ENCODE measurements around the gene CXCL6. TPM values are rescaled to one million over a fixed set of nuclear protein-coding genes. Genes with fewer than 3 reads are reported as not detected.

Gene CXCL6
- polyA plus RNA-seq (2011; rRNA removed) (0.06 and 0.12 TPM in 2 replicates), polyA minus RNA-seq (2011; rRNA and poly(A)+ RNA removed) (not detected in 2 replicates)

DNA sequence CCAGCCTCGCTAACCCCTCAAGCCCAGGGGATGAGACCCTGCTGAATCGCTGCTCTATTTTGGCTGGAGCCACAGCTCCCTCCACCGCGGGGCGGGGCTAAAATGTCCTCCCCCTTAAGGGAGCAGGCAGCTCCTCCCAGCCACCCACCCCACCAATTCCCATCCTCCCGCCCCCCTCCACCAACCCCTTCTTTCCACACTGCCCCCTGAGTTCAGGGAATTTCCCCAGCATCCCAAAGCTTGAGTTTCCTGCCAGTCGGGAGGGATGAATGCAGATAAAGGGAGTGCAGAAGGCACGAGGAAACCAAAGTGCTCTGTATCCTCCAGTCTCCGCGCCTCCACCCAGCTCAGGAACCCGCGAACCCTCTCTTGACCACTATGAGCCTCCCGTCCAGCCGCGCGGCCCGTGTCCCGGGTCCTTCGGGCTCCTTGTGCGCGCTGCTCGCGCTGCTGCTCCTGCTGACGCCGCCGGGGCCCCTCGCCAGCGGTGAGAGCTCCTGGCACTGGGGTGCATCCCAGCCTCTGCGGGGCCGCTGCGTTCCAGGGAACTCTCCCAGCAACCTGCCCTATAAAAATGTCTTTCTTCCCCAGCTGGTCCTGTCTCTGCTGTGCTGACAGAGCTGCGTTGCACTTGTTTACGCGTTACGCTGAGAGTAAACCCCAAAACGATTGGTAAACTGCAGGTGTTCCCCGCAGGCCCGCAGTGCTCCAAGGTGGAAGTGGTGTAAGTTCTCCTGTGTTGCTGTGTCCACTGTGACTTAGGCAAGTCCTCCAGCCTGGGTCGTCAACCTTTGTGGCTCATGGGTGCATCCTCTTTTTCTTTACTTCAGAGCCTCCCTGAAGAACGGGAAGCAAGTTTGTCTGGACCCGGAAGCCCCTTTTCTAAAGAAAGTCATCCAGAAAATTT lies at the start of gene CXCL6:
Gene CXCL6 (plus strand): TSS at position 306 of the 907 bp plus-strand sequence. CDS start 73 bp downstream, at position 379.
- ChIA-PET POLR2A (no interaction called here), CTCF (no interaction called here)
- H3K27me3 ChIP-seq (ENCODE audit: control insufficient read depth, insufficient read depth, low read length), result no peaks in the 10 kb centered on the region
- TF ChIP-seq, protein P1, sequence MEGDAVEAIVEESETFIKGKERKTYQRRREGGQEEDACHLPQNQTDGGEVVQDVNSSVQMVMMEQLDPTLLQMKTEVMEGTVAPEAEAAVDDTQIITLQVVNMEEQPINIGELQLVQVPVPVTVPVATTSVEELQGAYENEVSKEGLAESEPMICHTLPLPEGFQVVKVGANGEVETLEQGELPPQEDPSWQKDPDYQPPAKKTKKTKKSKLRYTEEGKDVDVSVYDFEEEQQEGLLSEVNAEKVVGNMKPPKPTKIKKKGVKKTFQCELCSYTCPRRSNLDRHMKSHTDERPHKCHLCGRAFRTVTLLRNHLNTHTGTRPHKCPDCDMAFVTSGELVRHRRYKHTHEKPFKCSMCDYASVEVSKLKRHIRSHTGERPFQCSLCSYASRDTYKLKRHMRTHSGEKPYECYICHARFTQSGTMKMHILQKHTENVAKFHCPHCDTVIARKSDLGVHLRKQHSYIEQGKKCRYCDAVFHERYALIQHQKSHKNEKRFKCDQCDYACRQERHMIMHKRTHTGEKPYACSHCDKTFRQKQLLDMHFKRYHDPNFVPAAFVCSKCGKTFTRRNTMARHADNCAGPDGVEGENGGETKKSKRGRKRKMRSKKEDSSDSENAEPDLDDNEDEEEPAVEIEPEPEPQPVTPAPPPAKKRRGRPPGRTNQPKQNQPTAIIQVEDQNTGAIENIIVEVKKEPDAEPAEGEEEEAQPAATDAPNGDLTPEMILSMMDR (IDR thresholded peaks at IDR 0.05; ENCODE audit: insufficient read depth, low read depth, low read length), result no peak
- no peak for DNase-seq (ENCODE audit: low read depth)
- no peaks in the 10 kb centered on the region for H3K36me3 ChIP-seq (ENCODE audit: control insufficient read depth, insufficient read depth, low read length)
- H3K4me3 ChIP-seq (ENCODE audit: low read depth, low read length), result peak within 1 kb of the TSS; percentile 37

DNA sequence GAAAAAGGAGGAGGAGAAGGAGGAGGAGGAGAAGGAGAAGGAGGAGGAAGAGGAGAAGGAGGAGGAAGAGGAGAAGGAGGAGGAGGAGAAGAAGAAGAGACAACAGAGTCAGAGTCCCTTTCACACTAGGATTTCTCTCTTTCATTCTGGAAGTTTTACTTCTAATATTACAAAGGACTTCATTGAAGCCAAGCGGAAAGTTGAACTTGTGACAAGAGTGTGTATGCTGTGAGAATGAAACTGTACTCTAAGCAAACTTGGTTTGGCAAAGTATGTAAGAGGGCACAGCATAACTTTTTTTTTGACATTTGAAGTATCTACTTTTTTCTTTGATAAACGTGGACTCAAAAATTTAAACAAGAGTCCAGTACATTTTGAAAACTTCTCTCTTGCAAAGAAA lies 48.1 kb upstream of the CXCL6 start:
- Histone ChIP-seq H3K36me3 (ENCODE audit: control insufficient read depth, insufficient read depth, low read length) (no peaks in the 10 kb centered on the region), H3K27me3 (ENCODE audit: control insufficient read depth, insufficient read depth, low read length) (0 out of 2 replicates have a peak, but pooled peaks cover 2% of the 10 kb centered on the region), H3K4me3 (ENCODE audit: low read depth, low read length) (no peak overlapping the region)
- DNase-seq (ENCODE audit: low read depth), result no peak
- CTCF ChIA-PET, result no interaction called here
- POLR2A ChIA-PET, result no interaction called here
- TF ChIP-seq, protein P1 (IDR thresholded peaks at IDR 0.05; ENCODE audit: insufficient read depth, low read depth, low read length), result no peak

DNA sequence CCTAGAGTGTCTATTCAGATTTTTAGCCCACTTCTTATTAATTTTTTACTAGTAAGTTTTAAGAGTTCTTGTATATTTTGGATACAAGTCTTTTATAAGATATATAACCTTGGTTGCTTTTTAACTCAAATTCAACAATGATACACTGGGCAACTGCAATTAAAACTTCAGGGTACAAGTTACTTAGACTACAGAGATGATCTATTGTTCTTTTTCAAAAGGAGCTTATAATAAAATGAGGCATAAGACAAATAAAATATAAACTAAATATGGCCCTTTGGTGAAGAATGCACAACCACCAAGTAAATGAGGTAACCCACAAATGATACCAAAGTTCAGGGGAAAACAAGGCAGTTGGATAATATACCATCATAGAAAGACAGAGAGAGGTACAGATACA lies 37.6 kb upstream of the CXCL6 start:
- H3K27me3 ChIP-seq (ENCODE audit: control insufficient read depth, insufficient read depth, low read length), result no peaks in the 10 kb centered on the region; the same call in 1 of the 2 replicates
- POLR2A ChIA-PET, result no interaction called here
- H3K4me3 ChIP-seq (ENCODE audit: low read depth, low read length), result no peak overlapping the region
- CTCF ChIA-PET, result interaction anchor here (0.6 kb wide), 1 partner anchor 18 kb away, joined by 3 read pairs; no protein-coding TSS in a partner anchor
- DNase-seq (ENCODE audit: low read depth), result no peak
- no peaks in the 10 kb centered on the region for H3K36me3 ChIP-seq (ENCODE audit: control insufficient read depth, insufficient read depth, low read length)
- TF ChIP-seq, protein P1 (IDR thresholded peaks at IDR 0.05; ENCODE audit: insufficient read depth, low read depth, low read length), result no peak

DNA sequence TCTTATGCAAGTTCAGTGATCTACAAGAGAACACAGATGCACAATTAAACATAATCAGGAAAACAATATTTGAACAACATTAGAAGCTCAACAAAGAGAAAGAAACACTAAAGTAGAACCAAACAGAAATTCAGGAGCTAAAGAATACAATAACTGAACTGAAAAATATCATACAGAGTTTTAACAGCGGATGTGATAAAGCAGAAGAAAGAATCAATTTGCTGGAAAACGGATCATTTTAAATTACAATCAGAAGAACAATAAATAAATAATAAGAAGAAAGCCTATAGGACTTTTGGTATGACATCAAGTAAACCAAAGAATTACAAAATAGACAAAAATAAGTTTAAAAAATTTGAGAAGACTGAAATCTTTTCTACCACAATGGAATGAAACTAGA lies 36.3 kb upstream of the CXCL6 start:
- H3K27me3 ChIP-seq (ENCODE audit: control insufficient read depth, insufficient read depth, low read length), result no peaks in the 10 kb centered on the region; the same call in 1 of the 2 replicates
- ChIA-PET POLR2A (no interaction called here), CTCF (no interaction called here)
- H3K4me3 ChIP-seq (ENCODE audit: low read depth, low read length), result no peak overlapping the region
- TF ChIP-seq, protein P1 (IDR thresholded peaks at IDR 0.05; ENCODE audit: insufficient read depth, low read depth, low read length), result no peak
- no peak for DNase-seq (ENCODE audit: low read depth)
- no peaks in the 10 kb centered on the region for H3K36me3 ChIP-seq (ENCODE audit: control insufficient read depth, insufficient read depth, low read length)

DNA sequence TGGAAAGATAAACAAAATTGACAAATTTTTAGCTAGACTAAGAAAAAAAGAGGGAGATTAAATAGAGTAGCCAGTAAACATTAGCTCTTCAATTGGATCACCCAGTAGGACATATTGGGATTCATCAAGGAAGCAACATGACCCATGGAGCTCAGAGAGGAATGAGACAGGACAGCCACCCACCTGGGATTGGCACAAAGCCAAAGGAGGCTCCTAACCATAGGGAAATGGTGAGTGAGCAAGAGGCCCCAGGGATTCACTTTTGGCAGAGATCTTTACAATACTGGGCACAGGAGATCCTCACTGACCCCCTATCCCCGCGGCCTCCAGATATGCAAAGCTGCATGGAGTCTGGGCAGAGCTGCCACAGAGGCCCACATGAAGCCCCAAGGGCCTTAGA lies 34.8 kb upstream of the CXCL6 start:
- CTCF ChIA-PET, result interaction anchor here (0.7 to 1.5 kb wide), 4 partner anchors 15 to 724 kb away, joined by 3 read pairs; partner anchors contain the start of gene CXCL1

More for the DNA sequence above, 34.8 kb upstream of the CXCL6 start:
- POLR2A ChIA-PET, result no interaction called here
- H3K4me3 ChIP-seq (ENCODE audit: low read depth, low read length), result no peak overlapping the region
- H3K27me3 ChIP-seq (ENCODE audit: control insufficient read depth, insufficient read depth, low read length), result no peaks in the 10 kb centered on the region; the same call in 1 of the 2 replicates
- TF ChIP-seq, protein P1 (IDR thresholded peaks at IDR 0.05; ENCODE audit: insufficient read depth, low read depth, low read length), result no peak
- no peaks in the 10 kb centered on the region for H3K36me3 ChIP-seq (ENCODE audit: control insufficient read depth, insufficient read depth, low read length)
- DNase-seq (ENCODE audit: low read depth), result no peak

Measured in BJ (cell line).